Heart left ventricle (tissue), 13 donors: Measurements from ENCODE around the gene TMEM41A.

Experiments used
- POLR2A ChIP-seq, 2 donors: fragments of 450-650 bp; IDR thresholded peaks; one replicate each; pipeline ENCODE4 v1.6.1; 2017; ENCODE audit warnings: antibody characterized with exemption in 2 of 2, mild to moderate bottlenecking in 2 of 2, moderate library complexity in 2 of 2
- TF ChIP-seq, protein P1 (sequence below), 12 donors: fragments of 200-600 bp; sonication (generic) in 4 of 12; IDR thresholded peaks; one replicate each; pipeline versions ENCODE4 v1.5.0 to v1.8.0; 2018 to 2022; ENCODE audit warnings: antibody characterized with exemption in 12 of 12, mild to moderate bottlenecking in 5 of 12
- donor health status: ischemic (EF 13 %, LVEDD 7.1; RV severe dilation, severe dysfunction).
- donor health status: DM: no; HTN: yes; CAD: no.
- donor health status: DM: no; HTN: no; CAD: no.
- donor health status: ischemic (EF 25% LVEDD 6.9; RV normal size, moderate dysfunction).
- donor health status: ischemic (EF 25% LVEDD 5.7; RV mildly dilated, moderate dysfunction).
- donor health status: ischemic (EF 35%, LVEDD 5.7; RV mildly dilated, moderate dysfunction).
- donor health status: nonischemic (EF 11% LVEDD 7.7; RV severe dilation, severe dysfunction).
- donor health status: DM: yes; HTN: yes; CAD: no.
- donor health status: PGD.
- donor health status: ischemic (EF 29% LVEDD 5.4; RV normal size, mild dysfunction).
- donor health status: nonischemic (EF 23%, LVEDD 6.1; RV moderate dilation, normal function).

DNA sequence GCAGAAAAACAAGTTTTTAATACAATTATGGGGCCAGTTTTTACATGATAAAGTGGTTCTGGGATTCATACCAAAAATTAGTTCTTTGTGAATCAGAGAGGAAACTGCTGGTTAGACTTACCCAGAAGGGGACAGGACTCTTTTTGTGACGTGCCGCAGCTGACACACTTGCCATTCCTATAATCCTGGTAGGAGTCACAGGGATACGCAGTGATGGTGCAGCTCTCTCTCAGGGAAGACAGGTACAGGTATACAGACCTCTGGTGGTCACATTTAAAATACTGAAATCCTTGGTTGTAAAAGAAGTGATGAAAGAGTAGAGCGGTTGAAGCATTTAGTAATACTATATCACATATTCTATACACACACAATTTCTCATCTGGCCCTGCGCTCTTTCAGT, 20.2 kb upstream of the TMEM41A start:
- TF ChIP-seq, protein P1, sequence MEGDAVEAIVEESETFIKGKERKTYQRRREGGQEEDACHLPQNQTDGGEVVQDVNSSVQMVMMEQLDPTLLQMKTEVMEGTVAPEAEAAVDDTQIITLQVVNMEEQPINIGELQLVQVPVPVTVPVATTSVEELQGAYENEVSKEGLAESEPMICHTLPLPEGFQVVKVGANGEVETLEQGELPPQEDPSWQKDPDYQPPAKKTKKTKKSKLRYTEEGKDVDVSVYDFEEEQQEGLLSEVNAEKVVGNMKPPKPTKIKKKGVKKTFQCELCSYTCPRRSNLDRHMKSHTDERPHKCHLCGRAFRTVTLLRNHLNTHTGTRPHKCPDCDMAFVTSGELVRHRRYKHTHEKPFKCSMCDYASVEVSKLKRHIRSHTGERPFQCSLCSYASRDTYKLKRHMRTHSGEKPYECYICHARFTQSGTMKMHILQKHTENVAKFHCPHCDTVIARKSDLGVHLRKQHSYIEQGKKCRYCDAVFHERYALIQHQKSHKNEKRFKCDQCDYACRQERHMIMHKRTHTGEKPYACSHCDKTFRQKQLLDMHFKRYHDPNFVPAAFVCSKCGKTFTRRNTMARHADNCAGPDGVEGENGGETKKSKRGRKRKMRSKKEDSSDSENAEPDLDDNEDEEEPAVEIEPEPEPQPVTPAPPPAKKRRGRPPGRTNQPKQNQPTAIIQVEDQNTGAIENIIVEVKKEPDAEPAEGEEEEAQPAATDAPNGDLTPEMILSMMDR (IDR thresholded peaks at IDR 0.05) = no peak
- TF ChIP-seq POLR2A (IDR thresholded peaks at IDR 0.05) = no peak
